ENCODE results near the gene MYH9.

MYH9 gene

GRCh38 chr22:36378869-36379217, 8.9 kb downstream of the MYH9 start:
- Histone ChIP-seq H3K27me3 (ENCODE audit: control insufficient read depth, insufficient read depth, low read length) (no peaks in the 10 kb centered on the region), H3K4me3 (ENCODE audit: low read depth, low read length) (no peak overlapping the region), H2AFZ (no peak overlapping the region), H3K36me3 (ENCODE audit: control insufficient read depth, insufficient read depth, low read length) (no peaks in the 10 kb centered on the region), H3K4me2 (ENCODE audit: low read length) (no peak overlapping the region), H3K27ac (no peak overlapping the region), H3K9me3 (ENCODE audit: control insufficient read depth, low read length) (no peaks in the 10 kb centered on the region), H3K9ac (no peak overlapping the region), H3K4me1 (peaks cover 3% of the 10 kb centered on the region), H3K79me2 (peaks cover 68% of the 10 kb centered on the region)
- TF ChIP-seq, protein P1, sequence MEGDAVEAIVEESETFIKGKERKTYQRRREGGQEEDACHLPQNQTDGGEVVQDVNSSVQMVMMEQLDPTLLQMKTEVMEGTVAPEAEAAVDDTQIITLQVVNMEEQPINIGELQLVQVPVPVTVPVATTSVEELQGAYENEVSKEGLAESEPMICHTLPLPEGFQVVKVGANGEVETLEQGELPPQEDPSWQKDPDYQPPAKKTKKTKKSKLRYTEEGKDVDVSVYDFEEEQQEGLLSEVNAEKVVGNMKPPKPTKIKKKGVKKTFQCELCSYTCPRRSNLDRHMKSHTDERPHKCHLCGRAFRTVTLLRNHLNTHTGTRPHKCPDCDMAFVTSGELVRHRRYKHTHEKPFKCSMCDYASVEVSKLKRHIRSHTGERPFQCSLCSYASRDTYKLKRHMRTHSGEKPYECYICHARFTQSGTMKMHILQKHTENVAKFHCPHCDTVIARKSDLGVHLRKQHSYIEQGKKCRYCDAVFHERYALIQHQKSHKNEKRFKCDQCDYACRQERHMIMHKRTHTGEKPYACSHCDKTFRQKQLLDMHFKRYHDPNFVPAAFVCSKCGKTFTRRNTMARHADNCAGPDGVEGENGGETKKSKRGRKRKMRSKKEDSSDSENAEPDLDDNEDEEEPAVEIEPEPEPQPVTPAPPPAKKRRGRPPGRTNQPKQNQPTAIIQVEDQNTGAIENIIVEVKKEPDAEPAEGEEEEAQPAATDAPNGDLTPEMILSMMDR (IDR thresholded peaks at IDR 0.05) = no peak

- Histone ChIP-seq H3K9ac (no peak overlapping the region), H3K36me3 (ENCODE audit: control insufficient read depth, insufficient read depth, low read length) (no peaks in the 10 kb centered on the region), H3K4me3 (ENCODE audit: low read depth, low read length) (no peak overlapping the region), H3K27ac (no peak overlapping the region), H3K27me3 (ENCODE audit: control insufficient read depth, insufficient read depth, low read length) (no peaks in the 10 kb centered on the region), H3K79me2 (peaks cover 66% of the 10 kb centered on the region), H3K4me1 (peaks cover 5% of the 10 kb centered on the region), H2AFZ (no peak overlapping the region), H3K4me2 (ENCODE audit: low read length) (no peak overlapping the region), H3K9me3 (ENCODE audit: control insufficient read depth, low read length) (no peaks in the 10 kb centered on the region)
- TF ChIP-seq, protein P1 (IDR thresholded peaks at IDR 0.05) = no peak
These were observed 9.5 kb downstream of the MYH9 start for GRCh38 chr22:36378080-36378868.

DNA sequence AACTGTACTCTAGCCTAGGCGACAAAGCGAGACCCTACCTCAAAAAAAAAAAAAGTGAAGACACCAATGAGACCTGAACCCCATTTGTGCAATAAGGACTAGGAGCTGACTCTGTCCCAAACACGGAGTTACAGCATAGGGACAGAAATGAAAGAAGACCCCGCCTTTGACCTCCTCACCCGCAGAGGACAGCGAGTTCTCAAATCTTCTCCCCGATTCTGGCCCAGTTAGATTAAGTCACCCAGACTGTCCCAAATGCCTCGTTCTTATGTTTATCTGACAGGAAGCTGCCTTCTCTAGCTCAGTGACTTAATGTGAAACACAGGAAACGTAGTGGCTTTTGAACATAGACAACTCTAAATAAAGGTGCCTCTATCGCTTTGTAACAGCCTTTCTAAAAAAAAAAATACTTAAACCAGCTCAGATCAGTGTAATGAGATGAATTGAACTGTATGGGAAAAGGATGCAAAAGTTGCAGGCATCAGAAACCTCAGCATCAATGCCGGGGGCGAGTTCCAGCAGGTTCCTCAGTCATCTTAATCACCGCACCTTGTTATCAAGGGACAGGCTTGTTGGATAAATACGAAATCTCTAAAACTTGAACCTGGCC, 10.6 kb downstream of the MYH9 start:
- Histone ChIP-seq H3K79me2 (peaks cover 60% of the 10 kb centered on the region), H3K4me3 (ENCODE audit: low read depth, low read length) (no peak overlapping the region), H3K27me3 (ENCODE audit: control insufficient read depth, insufficient read depth, low read length) (no peaks in the 10 kb centered on the region), H3K9me3 (ENCODE audit: control insufficient read depth, low read length) (no peaks in the 10 kb centered on the region), H3K9ac (no peak overlapping the region), H2AFZ (no peak overlapping the region), H3K4me2 (ENCODE audit: low read length) (no peak overlapping the region), H3K27ac (no peak overlapping the region), H3K4me1 (peaks cover 14% of the 10 kb centered on the region), H3K36me3 (ENCODE audit: control insufficient read depth, insufficient read depth, low read length) (no peaks in the 10 kb centered on the region)
- TF ChIP-seq, protein P1 (IDR thresholded peaks at IDR 0.05) = no peak

GRCh38 chr22:36376265-36376664, 11.5 kb downstream of the MYH9 start:
- Histone ChIP-seq H3K9ac (no peak overlapping the region), H3K9me3 (ENCODE audit: control insufficient read depth, low read length) (no peaks in the 10 kb centered on the region), H3K27ac (no peak overlapping the region), H3K4me3 (ENCODE audit: low read depth, low read length) (no peak overlapping the region), H2AFZ (no peak overlapping the region), H3K4me2 (ENCODE audit: low read length) (no peak overlapping the region), H3K4me1 (peaks cover 21% of the 10 kb centered on the region), H3K79me2 (peaks cover 57% of the 10 kb centered on the region), H3K27me3 (ENCODE audit: control insufficient read depth, insufficient read depth, low read length) (no peaks in the 10 kb centered on the region), H3K36me3 (ENCODE audit: control insufficient read depth, insufficient read depth, low read length) (no peaks in the 10 kb centered on the region)
- TF ChIP-seq, protein P1 (IDR thresholded peaks at IDR 0.05) = no peak

Measured in parathyroid adenoma (tissue), 2 donors.